Psoas muscle (tissue), 8 donors: ENCODE data around the gene AHRR. TPM values are rescaled to one million over a fixed set of nuclear protein-coding genes. Genes with fewer than 3 reads are reported as not detected.

Experiments
- ATAC-seq, 4 donors: fragments of 200-7000 bp; cut with Tn5 transposase; one replicate each; pipeline ENCODE4 v1.9.1; 2020; ENCODE audit warnings: moderate library complexity in 3 of 4, mild to moderate bottlenecking in 2 of 4
- DNase-seq, 2 donors: peaks; one replicate each; pipeline ENCODE4 v3.0.0-alpha.2; 2020
- H3K27ac ChIP-seq: fragments of 200-600 bp; one replicate; pipeline ENCODE4 v1.8.0; 2022
- H3K27me3 ChIP-seq, 3 donors: fragments of 200-600 bp in 1 of 3; one replicate each; pipeline versions ENCODE4 v1.6.1 to v1.8.0; 2013 to 2022; ENCODE audit warnings: low read length in 2 of 3, mild to moderate bottlenecking in 2 of 3, moderate library complexity in 1 of 3; ENCODE audit not compliant: insufficient read depth in 3 of 3
- H3K36me3 ChIP-seq, 2 donors: fragments of 200-600 bp in 1 of 2; one replicate each; pipeline versions ENCODE4 v1.6.1 to v1.8.0; 2013 to 2022; ENCODE audit warnings: low read depth in 1 of 2, mild to moderate bottlenecking in 1 of 2, moderate library complexity in 1 of 2; ENCODE audit not compliant: insufficient read depth in 1 of 2
- H3K4me1 ChIP-seq: fragments of 200-600 bp; one replicate; pipeline ENCODE4 v1.8.0; 2022
- H3K4me3 ChIP-seq: fragments of 200-600 bp; one replicate; pipeline ENCODE4 v1.8.0; 2022; ENCODE audit warnings: mild to moderate bottlenecking
- H3K9me3 ChIP-seq: fragments of 200-600 bp; one replicate; pipeline ENCODE4 v1.8.0; 2022
- WGBS, 3 donors: extraction: QIAGEN DNeasy Blood & Tissue Kit; methylation state at CpG; one replicate each; pipeline versions ENCODE4 v1.1.6 to v1.1.7; 2013; 5-methylcytosine and 5-hydroxymethylcytosine counted together
- intact Hi-C, 2 donors: fragments of 100-400 bp; cut with DNase I; formaldehyde crosslinking; loops; one replicate each; pipeline versions ENCODE4 v1.11.0 to v1.14.2; 2022
- polyA plus RNA-seq, 3 donors: library from polyadenylated mRNA; stranded (reverse); fragments of 200-250 nt; gene quantifications; one replicate each; pipeline ENCODE4 v1.2.3, GENCODE V29; 2013
- total RNA-seq, 4 donors: library from RNA; stranded (reverse); fragmentation: NEBNext Ultra II Directional in 2 of 4; extraction: Animal tissue kit (Norgen Biotek cat#: 25700) in 2 of 4; gene quantifications; one replicate each; pipeline versions ENCODE4 v1.2.1 to v1.2.4, GENCODE V29; 2021 to 2023
- TF ChIP-seq, protein P1 (sequence below): fragments of 200-600 bp; IDR thresholded peaks from one replicate; pipeline ENCODE4 v1.8.0; 2022; ENCODE audit warnings: antibody characterized with exemption
- donor health status: healthy with polysubstance abuse.
- donor health status: DM: no; HTN: no; CAD: no; lungs with moderate emphysema.
- donor health status: Bipolar disorder and iron deficiency.
- donor health status: healthy.
- donor health status: DM: yes; HTN: yes; CAD: no.
- donor health status: DM: no; HTN: no; CAD: no.
- donor health status: DM: no; HTN: no; CAD: no.
- donor health status: DM: yes; HTN: yes; CAD: no.

Gene AHRR
- total and polyA plus RNA-seq, 7 donors = 0.10 to 7.4 (median 0.45) TPM

DNA sequence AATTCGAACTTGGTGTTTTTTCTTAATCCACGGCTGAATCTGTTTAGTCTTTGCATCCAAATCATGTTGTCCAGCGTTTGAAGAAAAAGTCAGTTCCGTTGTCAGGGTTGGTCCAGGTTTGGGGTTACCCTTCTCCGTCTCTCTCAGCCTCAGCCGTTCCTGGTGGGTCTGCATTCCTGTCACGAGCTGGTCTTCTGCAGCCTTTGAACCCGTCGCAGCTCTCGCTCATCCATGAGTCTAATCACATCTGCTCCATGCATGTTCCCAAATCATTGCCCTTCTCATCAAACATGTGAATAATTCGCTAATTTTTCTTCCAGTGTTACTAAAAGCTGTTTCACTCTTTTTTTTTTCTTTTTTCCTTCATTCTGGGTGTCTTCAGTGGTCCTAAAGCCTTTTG, 82.5 kb downstream of the AHRR start:
- ATAC-seq (no peak), DNase-seq (peak in 1 of 2 donors; percentile 12)
- TF ChIP-seq, protein P1, sequence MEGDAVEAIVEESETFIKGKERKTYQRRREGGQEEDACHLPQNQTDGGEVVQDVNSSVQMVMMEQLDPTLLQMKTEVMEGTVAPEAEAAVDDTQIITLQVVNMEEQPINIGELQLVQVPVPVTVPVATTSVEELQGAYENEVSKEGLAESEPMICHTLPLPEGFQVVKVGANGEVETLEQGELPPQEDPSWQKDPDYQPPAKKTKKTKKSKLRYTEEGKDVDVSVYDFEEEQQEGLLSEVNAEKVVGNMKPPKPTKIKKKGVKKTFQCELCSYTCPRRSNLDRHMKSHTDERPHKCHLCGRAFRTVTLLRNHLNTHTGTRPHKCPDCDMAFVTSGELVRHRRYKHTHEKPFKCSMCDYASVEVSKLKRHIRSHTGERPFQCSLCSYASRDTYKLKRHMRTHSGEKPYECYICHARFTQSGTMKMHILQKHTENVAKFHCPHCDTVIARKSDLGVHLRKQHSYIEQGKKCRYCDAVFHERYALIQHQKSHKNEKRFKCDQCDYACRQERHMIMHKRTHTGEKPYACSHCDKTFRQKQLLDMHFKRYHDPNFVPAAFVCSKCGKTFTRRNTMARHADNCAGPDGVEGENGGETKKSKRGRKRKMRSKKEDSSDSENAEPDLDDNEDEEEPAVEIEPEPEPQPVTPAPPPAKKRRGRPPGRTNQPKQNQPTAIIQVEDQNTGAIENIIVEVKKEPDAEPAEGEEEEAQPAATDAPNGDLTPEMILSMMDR = no peak
- Histone ChIP-seq H3K36me3 (no peaks in the 10 kb centered on the region), H3K27ac (no peak overlapping the region), H3K27me3 (peaks cover 0 to 56% (median 3%) of the 10 kb centered on the region in 3 donors), H3K4me1 (peaks cover 4% of the 10 kb centered on the region), H3K4me3 (no peak overlapping the region), H3K9me3 (no peaks in the 10 kb centered on the region)
- 82 to 85% (median 84%) methylated on average over 11 of the region's 11 CpGs for WGBS, 3 donors
- intact Hi-C loops = no loop called here

DNA sequence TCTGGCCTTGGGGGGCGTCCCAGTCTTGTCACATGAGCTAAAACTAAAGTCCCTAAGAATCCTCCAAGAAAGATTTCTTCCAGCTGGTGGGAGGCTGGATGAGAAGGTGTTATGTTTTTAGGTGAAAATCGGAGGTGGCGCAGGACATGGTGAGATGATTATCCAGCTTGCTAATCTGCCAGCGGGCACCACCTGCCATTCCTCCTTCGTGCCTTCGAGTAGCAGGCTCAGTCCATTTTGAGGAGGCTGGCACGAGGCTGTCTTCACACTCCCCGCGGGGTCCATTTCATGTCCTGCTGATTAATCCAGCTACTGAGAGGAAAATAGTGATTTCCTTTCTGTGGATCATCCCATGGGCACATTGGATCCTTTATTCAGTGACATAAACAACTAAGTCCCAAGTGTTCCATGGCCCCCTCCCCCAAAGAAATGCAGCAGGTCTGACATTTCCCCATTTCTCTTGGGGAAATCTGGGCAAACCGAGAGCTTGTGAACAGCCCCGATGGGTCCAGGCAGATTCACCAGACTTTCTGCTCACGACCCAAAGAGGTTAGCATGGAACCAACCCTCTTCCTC, 83.2 kb downstream of the AHRR start:
- Histone ChIP-seq H3K9me3 (no peaks in the 10 kb centered on the region), H3K4me1 (peaks cover 4% of the 10 kb centered on the region), H3K36me3 (no peaks in the 10 kb centered on the region), H3K27me3 (peaks cover 3 to 48% (median 3%) of the 10 kb centered on the region in 3 donors), H3K4me3 (no peak overlapping the region), H3K27ac (no peak overlapping the region)
- WGBS, 3 donors = 69 to 80% (median 74%) methylated on average over 12 of the region's 12 CpGs
- no peak for ATAC-seq
- peak in 1 of 2 donors; percentile 19 for DNase-seq
- TF ChIP-seq, protein P1 = no peak
- intact Hi-C loops = no loop called here

DNA sequence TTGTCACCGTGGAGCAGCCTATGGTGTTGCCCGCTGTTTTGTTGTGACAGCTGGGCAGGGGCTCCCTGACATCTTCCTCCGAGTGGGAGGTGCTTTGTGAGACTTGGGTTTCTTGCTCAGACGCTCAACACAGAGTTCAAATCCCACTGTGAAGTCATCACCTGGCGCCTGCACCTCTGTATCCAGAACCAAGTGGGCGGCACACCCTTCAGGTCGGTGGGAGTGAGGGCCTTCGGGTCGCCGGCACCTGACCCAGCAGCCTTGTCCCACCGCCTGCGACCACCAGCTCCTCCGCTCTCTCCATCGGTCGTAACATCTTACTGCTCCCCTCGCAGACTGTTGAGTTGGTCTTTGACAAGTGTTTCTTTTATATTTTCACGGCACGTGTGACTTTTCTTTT, 83.9 kb downstream of the AHRR start:
- ATAC-seq (no peak), DNase-seq (peak in 1 of 2 donors; percentile 41)
- intact Hi-C loops = no loop called here
- Histone ChIP-seq H3K27ac (no peak overlapping the region), H3K4me1 (no peaks in the 10 kb centered on the region), H3K9me3 (no peaks in the 10 kb centered on the region), H3K36me3 (no peaks in the 10 kb centered on the region), H3K4me3 (no peak overlapping the region), H3K27me3 (peaks cover 3 to 42% (median 3%) of the 10 kb centered on the region in 3 donors)
- TF ChIP-seq, protein P1 = no peak
- 75 to 79% (median 79%) methylated on average over 18 of the region's 18 CpGs for WGBS, 3 donors

DNA sequence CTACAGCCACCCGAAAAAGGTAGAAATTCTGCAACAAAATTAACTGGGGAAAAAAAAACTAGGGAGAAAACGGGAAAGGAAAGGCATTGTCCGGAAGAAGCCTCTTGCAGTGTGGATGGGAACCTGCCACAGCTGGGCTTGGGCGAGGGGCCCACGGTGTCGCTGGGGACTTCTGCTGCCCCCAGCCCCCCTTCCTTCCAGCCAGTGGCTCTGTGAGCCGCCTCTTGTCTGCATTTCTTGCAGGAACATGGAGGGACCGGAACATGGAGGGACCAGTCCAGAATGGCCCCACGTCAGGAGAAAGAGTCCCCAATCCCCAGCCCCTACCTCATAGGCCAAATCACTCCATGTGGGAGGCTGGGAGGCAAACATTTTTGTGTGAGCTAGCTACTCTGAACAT, 84.5 kb downstream of the AHRR start:
- TF ChIP-seq, protein P1 = no peak
- no peak for ATAC-seq
- intact Hi-C loops = no loop called here
- Histone ChIP-seq H3K27me3 (peaks cover 3 to 36% (median 3%) of the 10 kb centered on the region in 3 donors), H3K4me1 (no peaks in the 10 kb centered on the region), H3K9me3 (no peaks in the 10 kb centered on the region), H3K36me3 (no peaks in the 10 kb centered on the region), H3K4me3 (no peak overlapping the region), H3K27ac (no peak overlapping the region)
- DNase-seq = peak in 1 of 2 donors; percentile 19
- 64 to 72% (median 66%) methylated on average over 9 of the region's 9 CpGs for WGBS, 3 donors

DNA sequence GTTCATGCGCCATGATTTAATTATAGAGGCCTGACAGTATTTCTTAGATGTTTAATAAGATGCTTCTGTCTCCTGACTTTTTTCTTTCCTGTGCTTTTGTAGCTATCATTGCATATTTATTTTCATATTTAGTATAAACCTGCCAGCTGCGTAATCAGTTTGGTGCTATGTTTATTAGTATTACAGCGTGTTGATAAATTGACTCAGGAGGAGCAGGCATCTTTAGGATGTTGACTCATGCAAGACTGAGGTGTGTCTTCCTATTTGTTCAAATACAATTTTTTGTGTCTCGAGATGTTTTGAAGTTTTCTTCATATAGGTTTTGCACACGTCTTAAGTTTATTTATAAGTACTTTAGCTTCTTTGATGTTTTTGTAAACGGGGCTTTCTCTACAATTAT, 85.5 kb downstream of the AHRR start:
- intact Hi-C loops = no loop called here
- H3K27ac ChIP-seq = no peak overlapping the region
- H3K36me3 ChIP-seq = no peaks in the 10 kb centered on the region
- no peaks in the 10 kb centered on the region for H3K9me3 ChIP-seq
- WGBS, 3 donors = 78 to 87% (median 84%) methylated on average over 6 of the region's 6 CpGs
- H3K4me3 ChIP-seq = no peak overlapping the region
- TF ChIP-seq, protein P1 = no peak
- DNase-seq (no peak), ATAC-seq (no peak)
- H3K4me1 ChIP-seq = no peaks in the 10 kb centered on the region
- peaks cover 0 to 26% (median 3%) of the 10 kb centered on the region in 3 donors for H3K27me3 ChIP-seq
